ELR (cell line): Measurements from ENCODE around the gene SLC25A44.
A peak's percentile ranks its signal among the peaks of the same experiment; 100 is the strongest.

ENCODE experiments used
- DNase-seq: peaks from one replicate; pipeline ENCODE4 v3.0.0-alpha.2; 2015; ENCODE audit warnings: low read depth

The SLC25A44 gene, protein sequence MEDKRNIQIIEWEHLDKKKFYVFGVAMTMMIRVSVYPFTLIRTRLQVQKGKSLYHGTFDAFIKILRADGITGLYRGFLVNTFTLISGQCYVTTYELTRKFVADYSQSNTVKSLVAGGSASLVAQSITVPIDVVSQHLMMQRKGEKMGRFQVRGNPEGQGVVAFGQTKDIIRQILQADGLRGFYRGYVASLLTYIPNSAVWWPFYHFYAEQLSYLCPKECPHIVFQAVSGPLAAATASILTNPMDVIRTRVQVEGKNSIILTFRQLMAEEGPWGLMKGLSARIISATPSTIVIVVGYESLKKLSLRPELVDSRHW

GRCh38 chr1:156193488-156194299, at the start of gene SLC25A44:
Gene SLC25A44, plus strand, starts transcription at chr1:156194104. Its CDS starts 5,744 bp downstream, at chr1:156199848.
- peak; percentile 100 for DNase-seq

DNA sequence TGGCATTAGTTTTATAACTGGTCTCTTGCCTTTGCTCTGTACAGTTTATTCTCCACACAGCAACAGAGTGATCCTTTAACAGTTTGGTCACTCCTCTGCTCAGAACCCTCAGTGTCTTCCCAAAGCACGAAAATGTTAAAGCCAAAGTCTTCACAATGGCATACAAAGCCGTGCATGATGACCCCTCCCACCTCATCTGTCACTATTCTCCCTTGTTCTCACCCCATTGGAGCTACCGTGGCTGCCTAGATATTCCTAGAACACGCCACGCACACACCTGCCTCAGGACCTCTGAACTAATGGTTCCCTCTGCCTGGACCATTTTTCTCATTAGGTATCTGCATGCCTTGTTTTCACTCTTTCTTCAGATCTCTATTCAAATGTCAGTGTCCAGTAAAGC, 49.2 kb upstream of the SLC25A44 start:
- no peak for DNase-seq

DNA sequence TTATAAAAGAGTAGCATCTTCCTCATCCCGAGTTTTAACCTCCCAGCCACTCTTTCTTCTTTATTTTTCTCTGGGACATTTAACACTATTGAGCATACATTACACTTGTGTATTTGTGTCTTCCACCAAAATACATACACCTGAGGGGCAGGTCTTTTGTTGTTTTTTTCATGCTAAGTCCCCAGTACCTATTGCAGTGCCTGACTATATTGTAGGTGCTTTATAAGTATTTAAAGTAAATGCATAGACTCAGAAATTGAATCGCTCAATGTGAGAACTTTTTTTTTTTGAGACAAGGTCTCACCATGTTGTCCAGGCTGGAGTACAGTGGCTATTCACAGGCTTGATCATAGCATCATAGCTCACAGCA, 48.3 kb upstream of the SLC25A44 start:
- no peak for DNase-seq

DNA sequence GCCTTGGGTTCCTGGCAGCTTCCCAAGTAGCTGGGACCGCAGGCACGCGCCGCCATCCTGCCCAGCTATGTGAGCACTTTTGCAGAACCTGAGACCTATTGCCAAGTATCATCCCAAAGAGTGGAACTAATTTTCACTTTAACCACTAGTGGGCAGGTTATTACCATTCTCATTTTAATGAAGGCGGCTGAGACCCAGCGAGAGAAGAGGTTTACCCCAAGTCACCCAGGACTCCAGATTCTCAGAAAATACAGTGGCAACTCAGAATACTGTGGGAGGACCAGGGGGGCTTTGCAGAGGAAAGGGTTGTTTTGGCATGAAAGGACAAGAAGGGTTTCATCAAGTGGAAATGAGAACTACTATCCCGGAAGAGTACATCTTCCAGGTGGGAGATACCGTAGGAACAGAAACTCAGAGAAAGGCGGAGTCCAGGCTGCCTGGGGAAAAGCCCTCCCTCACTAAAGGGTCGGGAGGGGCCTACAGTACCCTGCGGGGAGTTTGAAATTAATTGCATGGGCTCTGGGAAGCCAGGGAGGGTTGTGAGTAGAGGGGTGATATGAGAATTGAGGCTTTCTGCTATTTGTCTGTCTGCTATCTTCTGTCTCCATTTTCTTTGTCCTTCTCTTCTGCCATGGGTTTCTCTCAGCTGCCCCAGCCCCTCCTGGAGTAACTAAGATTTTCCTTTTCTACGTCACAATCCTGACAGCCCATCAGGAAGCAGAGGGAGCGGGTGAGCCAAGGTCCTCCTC, 47.7 kb upstream of the SLC25A44 start:
- DNase-seq, result peak; percentile 95

GRCh38 chr1:156146769-156147405, 47.0 kb upstream of the SLC25A44 start:
- DNase-seq, result no peak

DNA sequence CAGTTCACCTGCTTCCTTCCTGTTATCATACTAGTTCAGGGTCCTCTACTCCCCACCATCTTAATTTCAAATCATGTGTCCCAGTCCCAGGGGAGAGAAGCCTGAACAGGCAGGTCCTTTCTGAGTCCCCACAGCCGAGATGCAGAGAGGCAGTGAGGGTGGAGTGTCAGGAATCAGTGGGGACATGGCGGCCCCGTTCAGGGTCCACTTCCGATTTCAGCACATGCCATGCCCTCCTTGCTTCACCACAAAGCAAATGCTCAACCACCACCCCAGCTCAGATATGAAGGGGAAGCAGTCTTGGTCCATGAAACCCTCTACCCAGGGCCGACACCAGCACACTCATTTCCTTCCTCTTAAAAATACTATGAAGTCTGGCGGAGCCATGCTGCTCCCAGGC, 45.7 kb upstream of the SLC25A44 start:
- DNase-seq, result no peak

- no peak for DNase-seq
Observed at GRCh38 chr1:156149374-156150332, 44.3 kb upstream of the SLC25A44 start.

GRCh38 chr1:156150333-156151011, 43.4 kb upstream of the SLC25A44 start:
- DNase-seq, result no peak

- peak; percentile 71 for DNase-seq
Observed at GRCh38 chr1:156151093-156151688, 42.7 kb upstream of the SLC25A44 start.

DNA sequence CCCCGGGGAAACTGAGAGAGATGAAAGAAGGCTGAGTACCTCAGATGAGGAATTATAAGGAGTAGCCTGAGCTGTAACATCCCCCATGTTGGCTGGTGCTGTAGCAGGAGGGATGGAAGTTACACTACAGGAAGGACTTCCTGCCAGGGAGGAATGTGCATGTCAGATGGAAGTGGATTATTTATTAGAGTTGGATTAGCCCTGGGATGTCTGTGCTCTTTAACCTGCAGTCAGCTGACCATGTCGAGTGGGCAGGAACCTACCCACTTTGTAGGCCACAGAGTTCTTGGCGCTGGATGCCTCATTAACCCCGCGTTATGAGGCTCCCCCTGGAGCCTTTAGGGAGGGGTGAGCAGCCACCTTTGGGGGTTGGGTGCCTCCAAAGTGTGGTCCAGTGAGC, 41.3 kb upstream of the SLC25A44 start:
- DNase-seq, result peak; percentile 52

- DNase-seq, result no peak
Observed at GRCh38 chr1:156153362-156153761, 40.5 kb upstream of the SLC25A44 start, which contains the start of gene SEMA4A. Gene SEMA4A, plus strand, starts transcription at chr1:156153585. Its CDS starts 994 bp downstream, at chr1:156154579.

GRCh38 chr1:156154317-156154749, 39.6 kb upstream of the SLC25A44 start:
- DNase-seq, result no peak

DNA sequence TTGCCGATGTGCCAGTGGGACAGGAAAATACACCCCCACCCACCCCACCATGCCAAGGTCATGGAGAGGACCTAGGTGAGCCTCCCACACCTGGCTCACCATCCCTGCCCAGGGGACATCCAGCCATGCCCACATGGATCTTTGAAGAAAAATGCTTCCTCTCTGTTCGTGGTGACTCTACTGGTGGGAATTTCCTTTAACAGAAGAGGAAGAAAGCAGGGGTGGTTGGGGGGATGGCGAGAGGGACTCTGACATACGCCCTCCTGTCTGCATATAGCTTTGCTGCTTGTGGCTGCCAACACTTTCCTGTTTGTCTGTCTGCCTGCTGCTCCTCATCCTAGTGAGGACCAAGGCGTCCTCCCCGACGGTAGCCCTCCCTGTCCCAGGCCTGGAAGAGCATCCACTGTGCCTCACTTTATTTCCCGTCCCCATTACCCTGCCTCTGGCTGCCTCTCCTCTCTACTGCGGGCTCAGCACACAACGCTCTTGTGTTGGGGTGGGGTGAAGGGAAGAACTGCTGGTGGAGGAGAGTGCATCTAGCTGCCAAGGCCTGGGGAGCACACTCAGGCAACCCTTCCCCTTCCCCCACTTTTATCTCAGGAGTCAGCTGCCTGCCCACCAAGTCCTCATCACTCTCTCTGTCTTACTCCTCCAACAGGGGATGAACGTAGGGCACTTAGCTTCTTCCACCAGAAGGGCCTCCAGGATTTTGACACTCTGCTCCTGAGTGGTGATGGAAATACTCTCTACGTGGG, 38.0 kb upstream of the SLC25A44 start:
- DNase-seq, result no peak

DNA sequence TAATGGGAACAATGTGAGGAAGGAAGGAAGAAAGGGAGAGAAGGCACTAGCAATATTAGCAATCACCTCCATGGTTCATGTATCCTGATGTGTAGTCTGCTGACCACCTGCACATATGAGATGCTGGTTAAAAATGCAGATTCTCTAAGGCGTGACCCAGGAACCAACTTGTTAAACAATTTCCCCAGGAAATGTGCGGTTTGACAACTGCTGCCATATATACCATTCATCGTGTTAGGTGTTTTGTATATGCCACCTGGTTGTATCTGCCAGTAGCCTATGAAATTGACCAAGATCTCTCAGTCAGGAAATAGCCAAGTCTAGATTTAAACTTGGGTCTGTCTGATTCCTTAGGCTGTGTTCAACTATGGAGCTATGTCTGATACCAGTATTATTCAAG, 36.4 kb upstream of the SLC25A44 start:
- DNase-seq, result no peak

- DNase-seq, result no peak
Observed at GRCh38 chr1:156157966-156158365, 35.9 kb upstream of the SLC25A44 start.

DNA sequence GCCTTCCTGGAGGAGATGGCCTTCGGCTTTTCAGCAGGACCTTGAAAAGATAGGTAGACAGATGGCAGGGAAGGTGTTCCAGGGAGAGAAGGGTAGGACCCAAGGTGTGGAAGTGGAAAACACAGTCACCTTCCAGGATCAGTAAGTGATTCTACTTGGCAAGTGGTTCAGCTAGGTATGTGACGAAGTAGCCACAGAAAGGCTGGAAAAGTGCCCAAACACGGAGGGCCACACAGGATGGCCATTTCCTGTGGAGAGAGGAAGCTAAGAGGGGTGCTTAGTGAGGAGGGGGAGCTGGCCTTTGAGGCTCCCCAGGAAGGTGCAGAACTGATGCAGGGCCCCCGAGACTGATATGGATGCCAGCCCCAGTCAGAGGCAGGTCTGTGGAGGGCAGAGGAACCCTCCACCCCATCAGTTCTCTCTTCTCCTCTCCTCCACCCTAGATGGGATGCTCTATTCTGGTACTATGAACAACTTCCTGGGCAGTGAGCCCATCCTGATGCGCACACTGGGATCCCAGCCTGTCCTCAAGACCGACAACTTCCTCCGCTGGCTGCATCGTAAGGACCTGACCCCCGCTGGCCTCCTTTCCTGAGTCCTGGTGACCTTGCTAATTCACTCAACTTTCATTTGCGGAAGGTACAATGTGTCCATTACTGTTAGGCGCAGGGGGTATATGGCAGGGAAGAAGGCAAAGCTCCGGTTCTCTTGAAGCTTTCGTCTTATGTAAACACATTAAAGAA, 33.7 kb upstream of the SLC25A44 start:
- no peak for DNase-seq

- peak; percentile 80 for DNase-seq
Observed at GRCh38 chr1:156160743-156161171, 33.1 kb upstream of the SLC25A44 start.

GRCh38 chr1:156162430-156163037, 31.4 kb upstream of the SLC25A44 start:
- DNase-seq, result no peak
